Type B pancreatic cell (in vitro differentiated cells): ENCODE results near the gene HLF. TPM values are rescaled to one million over a fixed set of nuclear protein-coding genes. Genes with fewer than 3 reads are reported as not detected.

Source experiments
- DNase-seq: peaks from one replicate; pipeline ENCODE4 v3.0.0; 2021; ENCODE audit warnings: mixed read lengths; ENCODE audit not compliant: unreplicated experiment; ENCODE audit errors: extremely low spot score
- H3K27ac Mint-ChIP-seq: 2 replicates; pipeline ENCODE4 v1.8.0; 2021; ENCODE audit warnings: mild to moderate bottlenecking, mixed read lengths
- H3K27me3 Mint-ChIP-seq: 2 replicates; pipeline ENCODE4 v1.8.0; 2021; ENCODE audit warnings: mixed read lengths
- H3K36me3 Mint-ChIP-seq: 2 replicates; pipeline ENCODE4 v1.8.0; 2021; ENCODE audit warnings: mixed read lengths
- H3K4me1 Mint-ChIP-seq: one replicate; pipeline ENCODE4 v1.8.0; 2021; ENCODE audit warnings: mixed read lengths; ENCODE audit not compliant: unreplicated experiment
- H3K4me3 Mint-ChIP-seq: 2 replicates; pipeline ENCODE4 v1.8.0; 2021; ENCODE audit warnings: mild to moderate bottlenecking, mixed read lengths
- H3K9me3 Mint-ChIP-seq: 2 replicates; pipeline ENCODE4 v1.8.0; 2021; ENCODE audit warnings: mixed read lengths
- total RNA-seq: library from RNA; stranded (reverse); gene quantifications from 2 replicates; pipeline ENCODE4 v1.2.1, GENCODE V29; 2021; ENCODE audit warnings: low replicate concordance
- TF ChIP-seq, protein P1 (sequence below): fragments of 200-600 bp; sonication (generic); conservative IDR thresholded peaks from 2 replicates; pipeline ENCODE4 v1.5.0; 2021; ENCODE audit warnings: antibody characterized with exemption, mild to moderate bottlenecking

HLF gene
- total RNA-seq, 1 donor from 2014 or later: 2.6 TPM

DNA sequence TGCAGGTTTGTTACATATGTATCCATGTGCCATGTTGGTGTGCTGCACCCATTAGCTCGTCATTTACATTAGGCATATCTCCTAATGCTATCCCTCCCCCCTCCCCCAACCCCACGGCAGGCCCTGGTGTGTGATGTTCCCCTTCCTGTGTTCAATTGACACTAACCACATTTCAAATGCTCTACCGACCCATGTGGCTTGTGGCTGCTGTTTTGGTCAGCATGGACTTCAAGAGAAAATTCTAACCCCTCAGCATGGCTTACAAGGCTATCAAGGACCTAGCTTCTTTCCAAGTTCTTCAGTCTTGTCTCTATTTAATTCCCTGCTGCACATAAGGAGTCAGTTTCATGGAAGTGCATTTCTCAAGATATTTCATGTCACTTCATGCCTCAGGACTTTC is 103.9 kb downstream of the HLF start:
- DNase-seq: no peak
- H3K4me3 Mint-ChIP-seq: no peak overlapping the region
- H3K27ac Mint-ChIP-seq: no peak overlapping the region
- H3K9me3 Mint-ChIP-seq: peaks cover 9% of the 10 kb centered on the region
- H3K27me3 Mint-ChIP-seq: peaks cover 9% of the 10 kb centered on the region
- no peaks in the 10 kb centered on the region for H3K4me1 Mint-ChIP-seq
- H3K36me3 Mint-ChIP-seq: no peaks in the 10 kb centered on the region
- TF ChIP-seq, protein P1, sequence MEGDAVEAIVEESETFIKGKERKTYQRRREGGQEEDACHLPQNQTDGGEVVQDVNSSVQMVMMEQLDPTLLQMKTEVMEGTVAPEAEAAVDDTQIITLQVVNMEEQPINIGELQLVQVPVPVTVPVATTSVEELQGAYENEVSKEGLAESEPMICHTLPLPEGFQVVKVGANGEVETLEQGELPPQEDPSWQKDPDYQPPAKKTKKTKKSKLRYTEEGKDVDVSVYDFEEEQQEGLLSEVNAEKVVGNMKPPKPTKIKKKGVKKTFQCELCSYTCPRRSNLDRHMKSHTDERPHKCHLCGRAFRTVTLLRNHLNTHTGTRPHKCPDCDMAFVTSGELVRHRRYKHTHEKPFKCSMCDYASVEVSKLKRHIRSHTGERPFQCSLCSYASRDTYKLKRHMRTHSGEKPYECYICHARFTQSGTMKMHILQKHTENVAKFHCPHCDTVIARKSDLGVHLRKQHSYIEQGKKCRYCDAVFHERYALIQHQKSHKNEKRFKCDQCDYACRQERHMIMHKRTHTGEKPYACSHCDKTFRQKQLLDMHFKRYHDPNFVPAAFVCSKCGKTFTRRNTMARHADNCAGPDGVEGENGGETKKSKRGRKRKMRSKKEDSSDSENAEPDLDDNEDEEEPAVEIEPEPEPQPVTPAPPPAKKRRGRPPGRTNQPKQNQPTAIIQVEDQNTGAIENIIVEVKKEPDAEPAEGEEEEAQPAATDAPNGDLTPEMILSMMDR: no peak

Other genes starting within 250 kb of the HLF start
- 14.0 and 36.9 TPM in 2 replicates for gene MMD, start 156.9 kb downstream of the HLF start, total RNA-seq
- not detected in 2 replicates for gene SMIM36, start 246.5 kb downstream of the HLF start, total RNA-seq